ENCODE results near the gene SURF1. TPM values are rescaled to one million over a fixed set of nuclear protein-coding genes. Genes with fewer than 3 reads are reported as not detected.

The SURF1 gene
- total and polyA plus RNA-seq, 9 of the 15 experiments (the other 6 are each of a cell fraction or from before 2014, with no cell fraction given), result 16.1 to 31.3 (median 20.9) TPM

GRCh38 chr9:133335924-133336811, 20.1 kb downstream of the SURF1 start, which contains the start of gene SURF6 (continued):
- TF ChIP-seq CHD7 (IDR thresholded peaks at IDR 0.05; ENCODE audit: low read depth, low read length) (no peak), HDAC1 (IDR thresholded peaks at IDR 0.05) (peak in 1 of 2 experiments; percentile 89; a peak in 2 of 4 replicates), CSDE1 (IDR thresholded peaks at IDR 0.05) (no peak), ZNF239 (CRISPR knock-in tag; IDR thresholded peaks at IDR 0.05) (no peak), PATZ1 (CRISPR knock-in tag; IDR thresholded peaks at IDR 0.05; ENCODE audit: borderline replicate concordance) (no peak), ELK1 (CRISPR knock-in tag; IDR thresholded peaks at IDR 0.05) (no peak), POLR3G (IDR thresholded peaks at IDR 0.05; ENCODE audit: extremely low read depth, insufficient read length, insufficient replicate concordance) (no peak), MEF2A (IDR thresholded peaks at IDR 0.05; ENCODE audit: control insufficient read depth, low read depth, low read length) (no peak), SAFB2 (IDR thresholded peaks at IDR 0.05; ENCODE audit: borderline replicate concordance, low read depth, low read length, severe bottlenecking) (no peak)
